NCI-H82 treated with DMSO at 0.1 percent for 48 hours (cell line): ENCODE results near the gene ELMO1.

Source experiments
- DNase-seq: peaks from one replicate; lab custom pipeline; 2025; ENCODE audit not compliant: unreplicated experiment; lab: John Stamatoyannopoulos, UW

The ELMO1 gene

GRCh38 chr7:37410305-37411229 is 38.1 kb downstream of the ELMO1 start:
- no peak for DNase-seq

GRCh38 chr7:37409461-37409860 is 39.2 kb downstream of the ELMO1 start:
- no peak for DNase-seq

- no peak for DNase-seq
Observed at GRCh38 chr7:37408291-37409228, 40.1 kb downstream of the ELMO1 start.

- DNase-seq: no peak
Observed at GRCh38 chr7:37405603-37406122, 43.0 kb downstream of the ELMO1 start.

- DNase-seq: no peak
Observed at GRCh38 chr7:37405128-37405527, 43.5 kb downstream of the ELMO1 start.

GRCh38 chr7:37399876-37400421 is 48.7 kb downstream of the ELMO1 start:
- no peak for DNase-seq

- no peak for DNase-seq
Observed at GRCh38 chr7:37398403-37398802, 50.3 kb downstream of the ELMO1 start.

- DNase-seq: no peak
Observed at GRCh38 chr7:37395618-37396259, 52.9 kb downstream of the ELMO1 start.

- DNase-seq: no peak
Observed at GRCh38 chr7:37394158-37394557, 54.5 kb downstream of the ELMO1 start.

GRCh38 chr7:37393476-37393875 is 55.2 kb downstream of the ELMO1 start:
- DNase-seq: no peak

GRCh38 chr7:37392673-37393017 is 56.0 kb downstream of the ELMO1 start:
- no peak for DNase-seq

GRCh38 chr7:37391791-37392672 is 56.6 kb downstream of the ELMO1 start:
- DNase-seq: no peak

GRCh38 chr7:37390114-37390513 is 58.5 kb downstream of the ELMO1 start:
- no peak for DNase-seq

- no peak for DNase-seq
Observed at GRCh38 chr7:37388811-37389210, 59.9 kb downstream of the ELMO1 start.

GRCh38 chr7:37385787-37386186 is 62.9 kb downstream of the ELMO1 start:
- no peak for DNase-seq

GRCh38 chr7:37382546-37383088 is 66.0 kb downstream of the ELMO1 start:
- DNase-seq: no peak

GRCh38 chr7:37380831-37381230 is 67.8 kb downstream of the ELMO1 start:
- no peak for DNase-seq

- DNase-seq: no peak
Observed at GRCh38 chr7:37379546-37380277, 69.0 kb downstream of the ELMO1 start.

- DNase-seq: no peak
Observed at GRCh38 chr7:37377231-37377630, 71.4 kb downstream of the ELMO1 start.
